Fibroblast of upper back skin (primary cell): ENCODE data around the gene KLHL33.

Experiments used
- DNase-seq: peaks from one replicate; pipeline ENCODE4 v3.0.0-alpha.2; 2013

KLHL33 gene

GRCh38 chr14:20412876-20413743 lies 22.9 kb downstream of the KLHL33 start, which contains the start of gene TEP1:
TSS of gene TEP1 (minus strand) at chr14:20413501. CDS start at chr14:20408439, 5,062 bp downstream.
- peak; percentile 76 for DNase-seq

GRCh38 chr14:20412411-20412810 lies 23.6 kb downstream of the KLHL33 start:
- DNase-seq, result no peak

GRCh38 chr14:20409226-20409625 lies 26.7 kb downstream of the KLHL33 start:
- DNase-seq, result peak; percentile 75

GRCh38 chr14:20403521-20403920 lies 32.4 kb downstream of the KLHL33 start:
- DNase-seq, result no peak

- peak; percentile 6 for DNase-seq
Observed at GRCh38 chr14:20400965-20401593, 34.9 kb downstream of the KLHL33 start.

GRCh38 chr14:20400589-20400964 lies 35.4 kb downstream of the KLHL33 start:
- no peak for DNase-seq

GRCh38 chr14:20397511-20397910 lies 38.5 kb downstream of the KLHL33 start:
- no peak for DNase-seq

GRCh38 chr14:20391505-20391904 lies 44.5 kb downstream of the KLHL33 start:
- DNase-seq, result no peak

- DNase-seq, result no peak
Observed at GRCh38 chr14:20388159-20388558, 47.8 kb downstream of the KLHL33 start.

GRCh38 chr14:20387576-20387975 lies 48.4 kb downstream of the KLHL33 start:
- DNase-seq, result no peak

GRCh38 chr14:20386276-20386855 lies 49.6 kb downstream of the KLHL33 start:
- DNase-seq, result no peak

GRCh38 chr14:20384886-20385285 lies 51.1 kb downstream of the KLHL33 start:
- no peak for DNase-seq

- no peak for DNase-seq
Observed at GRCh38 chr14:20384321-20384720, 51.6 kb downstream of the KLHL33 start.

- DNase-seq, result no peak
Observed at GRCh38 chr14:20383636-20384035, 52.3 kb downstream of the KLHL33 start.

GRCh38 chr14:20383032-20383431 lies 52.9 kb downstream of the KLHL33 start:
- DNase-seq, result no peak

GRCh38 chr14:20382526-20382925 lies 53.4 kb downstream of the KLHL33 start:
- DNase-seq, result no peak

GRCh38 chr14:20381341-20381740 lies 54.6 kb downstream of the KLHL33 start:
- DNase-seq, result no peak

GRCh38 chr14:20380681-20381080 lies 55.3 kb downstream of the KLHL33 start:
- DNase-seq, result no peak

- no peak for DNase-seq
Observed at GRCh38 chr14:20379743-20380142, 56.2 kb downstream of the KLHL33 start.

GRCh38 chr14:20377171-20377570 lies 58.8 kb downstream of the KLHL33 start:
- no peak for DNase-seq

GRCh38 chr14:20376071-20376588 lies 59.8 kb downstream of the KLHL33 start:
- no peak for DNase-seq
